GM18909 (cell line): ENCODE results near the gene FGR.
A peak's percentile ranks its signal among the peaks of the same experiment; 100 is the strongest.
"Not testable (repeated sequence)": the region's sequence is repeated elsewhere in the genome, so short reads cannot be mapped to it uniquely, and the experiment has no call there.

Experiments
- ATAC-seq: cut with Tn5 transposase; IDR thresholded peaks from one replicate; pipeline ENCODE4 v1.9.1; 2021; ENCODE audit warnings: mild to moderate bottlenecking; ENCODE audit not compliant: unreplicated experiment, poor library complexity

Gene FGR

DNA sequence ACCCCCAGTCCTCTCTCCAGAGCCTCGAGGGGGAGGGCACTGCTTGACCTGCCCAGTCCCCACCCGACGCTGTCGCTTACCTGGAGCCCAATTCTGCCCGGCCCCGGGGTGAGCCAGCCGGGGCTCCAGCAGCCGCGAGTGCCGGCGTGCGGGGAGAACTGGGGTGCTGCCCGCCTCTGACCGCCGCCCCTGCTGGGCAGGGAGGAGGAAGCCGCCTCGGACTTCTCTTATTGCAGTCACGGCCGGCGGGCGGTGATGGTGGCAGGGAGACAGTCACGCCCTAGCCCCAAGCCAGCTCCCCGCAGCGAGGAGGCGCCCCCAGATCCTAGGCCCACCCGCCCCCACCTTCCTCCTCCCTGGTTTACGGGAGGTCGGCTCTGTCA is at the start of gene FGR:
Gene FGR (minus strand): TSS at position 201 of the 383 bp plus-strand sequence. CDS start 11,269 bp downstream, outside the sequence.
- no peak for ATAC-seq

DNA sequence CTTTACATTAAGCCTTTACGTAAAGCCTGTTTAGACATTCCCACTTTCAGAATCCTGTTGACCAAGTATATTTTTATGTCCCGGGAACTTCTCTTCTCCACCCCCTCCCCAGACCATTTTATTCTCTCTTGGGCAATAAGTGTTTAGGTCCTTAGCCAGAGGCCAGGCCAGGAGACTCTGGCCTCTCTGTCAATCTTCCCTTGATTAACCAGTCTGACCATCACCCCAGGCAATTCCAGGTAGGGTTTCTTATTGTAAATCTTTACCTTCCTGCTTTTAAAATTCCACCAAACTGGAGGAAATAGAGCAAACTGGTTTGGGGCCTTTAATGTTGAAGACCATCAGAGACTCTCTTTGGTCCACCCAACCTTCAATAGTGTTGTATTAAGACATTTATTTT is 49.2 kb upstream of the FGR start:
- ATAC-seq: no peak

DNA sequence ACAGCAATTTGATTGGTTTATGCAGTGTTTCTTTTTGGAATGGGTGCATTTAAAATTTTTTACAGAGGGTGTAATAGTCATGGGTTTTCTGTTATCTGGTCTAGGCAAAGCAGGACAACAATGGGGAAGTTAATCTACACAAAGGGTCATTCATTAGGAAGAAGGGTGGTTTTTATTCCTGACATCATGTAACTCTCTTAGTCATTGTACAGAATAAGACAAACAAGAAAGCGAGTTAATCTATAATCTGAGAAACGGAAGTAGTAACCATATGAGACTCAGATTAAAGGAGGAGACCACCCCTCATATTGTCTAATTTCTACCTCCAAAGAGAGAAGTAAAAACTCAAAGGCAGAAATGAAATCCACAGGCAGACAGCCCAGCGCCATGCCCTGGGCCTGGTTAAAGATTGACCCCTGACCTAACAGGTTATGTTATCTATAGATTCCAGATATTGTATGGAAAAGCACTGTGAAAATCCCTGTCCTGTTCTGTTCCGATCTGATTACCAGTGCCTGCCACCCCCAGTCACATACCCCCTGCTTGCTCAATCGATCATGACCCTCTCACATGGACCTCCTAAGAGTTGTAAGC is 47.5 kb upstream of the FGR start:
- no peak for ATAC-seq

DNA sequence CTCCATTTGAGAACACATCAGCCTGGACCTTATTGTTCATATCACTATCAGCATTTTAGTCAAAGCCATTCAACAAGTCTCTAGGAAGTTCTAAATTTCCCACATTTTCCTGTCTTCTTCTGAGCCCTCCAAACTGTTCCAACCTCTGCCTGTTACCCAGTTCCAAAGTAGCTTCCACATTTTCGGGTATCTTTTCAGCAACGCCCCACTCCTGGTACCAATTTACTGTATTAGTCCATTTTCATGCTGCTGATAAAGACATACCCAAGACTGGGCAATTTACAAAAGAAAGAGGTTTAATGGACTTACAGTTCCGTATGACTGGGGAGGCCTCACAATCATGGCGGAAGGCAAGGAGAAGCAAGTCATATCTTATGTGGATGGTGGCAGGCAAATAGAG is 46.6 kb upstream of the FGR start:
- not testable (repeated sequence) for ATAC-seq

DNA sequence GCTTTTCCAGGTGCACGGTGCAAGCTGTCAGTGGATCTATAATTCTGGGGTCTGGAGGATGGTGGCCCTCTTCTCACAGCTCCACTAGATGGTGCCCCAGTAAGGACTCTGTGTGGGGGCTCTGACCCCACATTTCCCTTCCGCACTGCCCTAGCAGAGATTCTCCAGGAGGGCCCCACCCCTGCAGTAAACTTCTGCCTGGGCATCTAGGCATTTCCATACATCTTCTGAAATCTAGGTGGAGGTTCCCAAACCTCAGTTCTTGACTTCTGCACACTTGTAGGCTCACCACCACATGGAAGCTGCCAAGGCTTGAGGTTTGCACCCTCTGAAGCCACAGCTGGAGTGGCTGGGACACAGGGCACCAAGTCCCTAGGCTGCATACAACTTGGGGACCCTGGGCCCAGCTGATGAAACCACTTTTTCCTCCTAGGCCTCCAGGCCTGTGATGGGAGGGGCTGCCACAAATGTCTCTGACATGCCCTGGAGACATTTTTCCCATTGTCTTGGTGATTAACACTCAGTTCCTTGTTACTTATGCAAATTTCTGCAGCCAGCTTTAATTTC is 45.3 kb upstream of the FGR start:
- not testable (repeated sequence) for ATAC-seq

DNA sequence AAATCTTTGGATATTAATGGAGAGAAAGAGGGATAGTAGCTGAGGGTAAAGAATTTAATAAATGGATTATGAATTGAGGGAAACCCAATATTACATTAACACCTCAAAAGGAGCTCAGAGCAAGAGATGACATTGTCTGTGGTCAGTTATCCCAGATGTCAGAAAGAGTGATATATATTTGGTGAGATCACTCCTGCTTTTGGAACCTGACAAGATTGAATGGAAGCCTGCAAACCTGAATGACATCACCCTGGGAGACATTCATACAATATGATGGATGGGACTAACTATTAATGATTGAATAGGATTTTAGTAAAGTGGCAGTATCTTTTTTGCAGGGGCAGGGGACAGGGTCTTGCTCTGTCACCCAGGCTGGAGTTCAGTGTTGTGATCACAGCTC is 43.8 kb upstream of the FGR start:
- ATAC-seq: no peak

DNA sequence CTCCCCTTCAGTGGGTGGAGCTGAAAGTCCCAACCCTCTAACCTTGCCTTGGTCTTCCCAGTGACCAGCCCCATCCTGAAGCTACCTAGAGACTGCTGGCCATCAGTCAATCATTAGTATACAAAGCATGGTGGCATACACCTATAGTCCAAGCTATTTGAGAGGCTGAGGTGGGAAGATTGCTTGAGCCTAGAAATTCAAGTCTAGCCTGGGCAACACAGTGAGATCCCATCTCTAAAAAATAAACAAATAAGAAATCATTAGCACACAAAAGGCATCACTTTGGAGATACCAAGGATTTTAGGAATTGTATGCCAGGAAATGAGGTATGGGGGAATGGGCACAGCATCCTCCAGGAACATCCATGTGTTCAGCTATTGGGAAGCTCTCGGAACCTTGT is 41.4 kb upstream of the FGR start:
- no peak for ATAC-seq

DNA sequence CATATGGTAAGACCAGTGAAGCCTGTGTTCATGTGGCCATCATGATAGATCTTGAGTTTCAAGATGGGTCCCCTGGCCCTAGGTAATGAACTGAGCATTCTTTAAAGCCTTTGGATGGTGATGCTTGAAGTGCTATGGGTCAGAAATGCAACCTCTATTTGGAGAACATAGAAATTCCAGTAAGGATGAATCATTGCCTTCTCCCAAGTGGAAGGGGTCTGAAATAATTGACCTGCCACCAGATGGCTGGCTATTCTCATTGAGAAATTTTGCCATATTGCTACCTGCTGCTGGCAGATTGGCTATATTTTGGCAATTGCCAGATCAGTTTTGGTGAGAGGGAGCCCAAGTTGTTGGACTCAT is 37.7 kb upstream of the FGR start:
- no peak for ATAC-seq

DNA sequence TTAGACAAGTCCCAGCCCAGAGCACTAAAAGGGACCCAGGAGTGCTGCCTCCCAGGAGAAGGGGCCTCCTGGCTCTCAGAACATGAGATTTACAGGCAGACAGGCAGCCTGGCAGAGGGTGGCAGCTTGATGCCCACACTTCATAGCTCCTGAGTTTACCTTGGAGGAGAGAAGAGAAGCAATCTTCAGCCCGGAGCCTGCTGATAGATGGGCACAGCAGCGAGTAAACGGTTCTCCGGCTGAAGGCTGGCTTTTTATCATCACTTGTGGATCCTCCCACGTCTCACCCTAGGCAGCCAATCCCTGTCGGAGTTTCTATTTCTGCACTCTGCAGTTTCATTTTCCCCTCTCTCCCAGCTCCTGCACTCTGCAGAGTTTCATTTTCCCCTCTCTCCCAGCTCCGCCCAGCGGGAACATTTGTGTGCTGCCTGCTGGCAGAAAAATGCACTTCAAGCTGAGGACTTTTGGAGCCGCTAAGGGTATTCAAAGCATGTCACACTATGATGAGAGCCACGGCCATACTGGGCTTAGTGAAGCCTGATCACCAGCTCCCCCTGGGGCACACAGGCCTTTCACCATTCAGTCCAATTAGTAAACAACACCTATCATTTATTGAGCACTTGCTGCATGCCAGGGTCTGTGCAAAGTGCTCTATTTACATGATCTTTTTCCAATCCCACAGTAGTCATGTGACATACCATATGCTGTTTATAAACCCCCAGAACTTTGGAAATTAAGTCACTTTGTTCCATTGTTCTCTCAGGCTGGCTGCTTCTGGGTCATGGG is 37.2 kb upstream of the FGR start, which contains the start of gene IFI6:
Gene IFI6 (minus strand): TSS at position 229 of the 786 bp plus-strand sequence. CDS start 2,878 bp downstream, outside the sequence.
- peak; percentile 86 for ATAC-seq

DNA sequence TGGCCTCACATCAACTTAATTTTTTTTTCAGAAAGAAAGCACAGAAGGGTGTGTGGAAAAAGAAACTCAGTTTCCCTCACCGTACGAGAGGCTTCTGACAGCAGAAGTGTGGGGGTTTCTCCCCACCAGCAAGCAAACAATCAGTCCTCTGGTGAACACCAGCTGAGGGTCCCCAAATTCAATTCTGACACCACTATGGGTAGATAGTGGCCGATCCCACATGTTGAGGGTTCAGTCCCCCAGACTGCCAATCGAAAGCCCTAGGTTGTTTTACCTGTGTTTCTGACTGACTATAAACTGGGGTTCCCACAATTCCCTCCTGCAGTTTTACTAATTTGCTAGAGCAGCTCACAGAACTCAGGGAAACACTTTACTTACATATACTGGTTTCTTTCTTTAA is 34.9 kb upstream of the FGR start:
- no peak for ATAC-seq

DNA sequence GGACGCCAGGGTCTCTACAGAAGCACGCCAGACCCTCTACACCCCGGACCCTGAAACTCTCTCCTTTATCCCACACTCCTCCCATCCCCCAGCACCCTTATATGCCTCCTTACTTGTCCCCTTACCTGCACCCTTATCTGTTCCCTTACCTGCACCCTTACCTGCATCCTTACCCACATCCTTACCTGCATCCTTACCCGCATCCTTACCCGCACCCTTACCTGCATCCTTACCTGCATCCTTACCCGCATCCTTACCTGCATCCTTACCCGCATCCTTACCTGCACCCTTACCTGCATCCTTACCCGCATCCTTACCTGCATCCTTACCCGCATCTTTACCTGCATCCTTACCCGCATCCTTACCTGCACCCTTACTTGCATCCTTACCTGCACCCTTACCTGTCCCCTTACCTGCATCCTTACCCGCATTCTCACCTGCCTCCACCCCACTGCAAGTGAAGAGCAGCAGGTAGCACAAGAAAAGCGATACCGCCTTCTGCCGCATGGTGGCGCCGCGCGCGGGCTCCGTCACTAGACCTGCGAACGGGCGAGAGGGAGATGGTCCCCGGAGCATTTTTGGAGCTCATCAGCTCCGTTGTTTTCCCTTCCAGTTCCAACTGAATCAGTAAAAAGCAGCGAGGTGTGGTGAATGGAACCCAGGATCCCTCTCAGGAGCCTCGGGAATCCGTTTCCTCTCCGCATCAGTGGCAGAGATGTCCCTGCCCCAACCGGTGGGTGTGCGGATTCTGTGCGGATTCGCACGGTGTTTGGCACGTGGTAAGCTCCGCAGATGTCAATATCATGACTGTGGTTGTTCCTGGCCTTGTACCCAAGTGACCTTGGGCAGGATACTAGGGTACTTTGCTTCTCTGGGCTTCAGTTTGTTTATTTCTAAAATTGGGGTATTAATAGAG is 34.1 kb upstream of the FGR start:
- no peak for ATAC-seq

DNA sequence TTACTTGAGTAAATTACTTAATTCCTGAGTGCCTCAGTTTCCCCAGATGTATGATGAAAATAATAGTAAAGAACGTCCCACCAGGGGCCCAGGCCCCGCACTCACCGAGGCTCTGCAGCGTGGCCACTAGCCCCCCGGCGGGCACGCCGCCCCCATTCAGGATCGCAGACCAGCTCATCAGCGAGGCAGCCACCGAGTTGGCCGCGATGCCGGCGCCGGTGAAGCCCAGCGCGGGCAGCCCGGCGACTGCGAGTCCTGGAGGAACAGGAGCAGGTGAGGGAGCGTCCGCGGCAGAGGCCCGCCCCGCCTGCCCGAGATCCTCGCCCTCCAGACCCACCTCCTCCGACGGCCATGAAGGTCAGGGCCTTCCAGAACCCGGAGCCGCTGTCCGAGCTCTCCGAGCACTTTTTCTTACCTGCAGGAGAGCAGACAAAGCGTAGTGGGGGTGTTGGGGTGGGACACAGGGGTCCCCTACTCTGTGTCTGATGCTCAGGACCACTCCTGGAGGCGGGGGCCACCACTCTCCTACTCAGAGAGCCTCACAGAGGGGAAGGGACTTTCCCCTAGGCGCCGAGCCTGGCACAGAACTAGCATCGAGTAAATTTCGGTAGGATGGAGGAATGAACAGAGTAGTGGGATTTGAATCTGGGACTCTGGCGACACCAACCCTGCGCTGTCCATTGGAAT is 33.3 kb upstream of the FGR start:
- ATAC-seq: no peak

DNA sequence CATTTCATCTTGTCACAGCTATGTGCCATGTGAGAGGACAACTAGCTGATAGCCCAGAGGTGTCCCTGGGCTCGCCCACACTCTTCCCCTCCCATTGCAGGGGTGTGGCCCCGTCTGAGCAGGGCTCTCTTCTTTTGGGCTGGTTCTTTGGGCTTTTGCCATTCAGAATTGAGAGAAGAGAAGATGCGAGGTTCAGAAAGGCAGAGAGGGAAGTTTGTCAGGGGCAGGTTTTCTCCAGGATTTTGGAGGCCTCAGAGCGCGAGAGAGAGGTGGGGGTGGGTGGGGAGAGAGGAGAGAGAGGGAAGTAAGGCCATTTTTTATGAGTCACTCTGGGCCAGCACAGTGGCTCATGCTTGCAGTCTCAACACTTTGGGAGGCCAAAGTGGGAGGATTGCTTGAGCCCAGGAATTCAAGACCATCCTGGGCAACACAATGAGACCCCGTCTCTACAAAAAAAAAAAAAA is 31.8 kb upstream of the FGR start:
- ATAC-seq: no peak

DNA sequence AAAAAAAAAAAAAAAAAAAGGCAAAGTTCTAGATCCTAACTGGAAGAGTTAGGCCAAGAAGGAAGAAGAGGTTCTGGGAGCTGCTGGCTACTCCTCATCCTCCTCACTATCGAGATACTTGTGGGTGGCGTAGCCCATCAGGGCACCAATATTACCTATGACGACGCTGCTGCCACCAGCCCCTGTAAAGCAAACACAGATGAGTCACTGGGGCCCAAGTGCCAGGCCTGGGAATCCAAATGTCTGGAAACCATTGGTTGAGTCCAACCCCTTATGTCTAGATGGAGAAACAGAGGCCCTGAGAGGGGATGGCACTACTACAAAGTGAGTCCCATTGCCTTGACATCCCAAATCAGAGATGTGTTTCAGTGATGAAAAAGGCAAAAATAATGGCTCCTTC is 31.3 kb upstream of the FGR start:
- ATAC-seq: no peak

DNA sequence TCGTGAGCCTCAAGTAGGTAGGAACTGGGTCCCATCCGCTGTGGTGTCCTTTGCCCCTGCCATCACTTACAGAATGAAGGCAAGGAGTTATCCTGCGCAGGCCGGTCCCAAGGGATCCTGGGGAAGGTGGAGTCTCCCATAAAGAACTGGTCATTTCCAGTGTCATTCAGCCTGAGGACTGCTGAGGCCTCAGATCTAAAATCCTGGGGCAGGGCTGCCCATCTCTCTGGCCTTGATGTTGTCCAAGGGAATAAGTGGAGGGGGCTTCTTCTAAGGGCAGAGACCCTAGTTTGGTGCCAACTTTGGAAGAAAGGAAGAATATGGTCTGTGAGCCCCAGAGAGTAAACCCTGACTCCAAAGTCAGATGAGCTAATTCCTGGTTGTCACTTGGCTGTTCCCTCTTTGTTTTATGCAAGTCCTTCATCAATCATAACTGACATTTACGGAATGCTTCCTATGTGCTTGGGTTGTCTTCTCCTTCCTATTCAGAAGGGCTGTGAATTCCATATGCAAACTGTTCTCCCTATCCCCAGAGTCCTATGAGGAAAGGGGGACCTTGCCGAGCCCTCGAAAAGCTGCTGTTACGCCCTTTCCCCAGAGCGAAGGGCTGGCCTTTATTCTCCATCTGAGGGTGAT is 30.1 kb upstream of the FGR start:
- no peak for ATAC-seq

DNA sequence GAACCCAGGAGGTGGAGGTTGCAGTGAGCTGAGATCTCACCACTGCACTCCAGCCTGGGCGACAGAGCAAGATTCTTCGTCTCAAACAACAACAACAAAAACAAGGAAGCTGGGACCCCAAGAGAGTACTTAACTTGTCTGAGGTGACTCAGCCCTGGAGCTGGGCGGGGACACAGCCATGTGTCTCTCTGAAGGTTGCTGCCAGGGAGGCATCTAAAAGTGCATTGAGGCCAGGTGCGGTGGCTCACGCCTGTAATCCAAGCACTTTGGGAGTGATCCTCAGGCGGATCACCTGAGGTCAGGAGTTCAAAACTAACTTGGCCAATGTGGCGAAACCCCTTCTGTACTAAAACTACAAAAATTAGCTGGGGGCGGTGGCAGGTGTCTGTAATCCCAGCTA is 29.3 kb upstream of the FGR start:
- no peak for ATAC-seq

DNA sequence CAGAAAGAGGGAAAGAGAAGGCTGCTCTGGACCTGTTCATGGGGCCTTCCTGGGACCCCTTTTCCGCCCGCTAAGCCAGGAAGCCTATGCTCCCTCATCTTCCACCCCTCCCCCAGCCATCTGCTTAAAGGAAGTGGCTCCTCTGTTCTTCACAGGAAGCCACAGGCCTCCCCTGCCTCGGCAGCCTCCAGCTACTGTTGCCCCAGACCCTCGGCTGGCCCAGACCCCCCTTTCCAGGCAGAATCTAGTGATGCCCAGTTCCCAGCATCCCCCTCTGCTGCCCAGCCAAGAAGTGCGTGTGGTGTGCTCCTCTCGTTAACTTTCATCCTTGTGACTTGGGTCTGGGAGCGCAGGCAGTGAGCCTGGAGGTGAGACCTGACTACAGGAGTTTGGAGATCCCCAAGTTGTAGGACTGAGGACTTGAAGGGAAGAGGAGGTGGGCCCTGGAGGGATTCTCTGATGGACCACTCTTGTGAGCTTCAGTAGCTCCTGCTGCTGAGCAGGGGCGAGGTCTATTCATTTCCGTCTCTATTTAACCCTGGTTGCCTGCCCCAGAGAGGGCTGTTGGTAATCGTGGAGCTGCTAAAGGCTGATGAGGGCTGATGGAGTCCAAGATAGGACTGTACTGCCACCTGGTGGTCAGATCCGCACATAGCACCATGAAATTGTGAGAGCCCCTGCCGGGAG is 27.9 kb upstream of the FGR start:
- ATAC-seq: peak; percentile 44

DNA sequence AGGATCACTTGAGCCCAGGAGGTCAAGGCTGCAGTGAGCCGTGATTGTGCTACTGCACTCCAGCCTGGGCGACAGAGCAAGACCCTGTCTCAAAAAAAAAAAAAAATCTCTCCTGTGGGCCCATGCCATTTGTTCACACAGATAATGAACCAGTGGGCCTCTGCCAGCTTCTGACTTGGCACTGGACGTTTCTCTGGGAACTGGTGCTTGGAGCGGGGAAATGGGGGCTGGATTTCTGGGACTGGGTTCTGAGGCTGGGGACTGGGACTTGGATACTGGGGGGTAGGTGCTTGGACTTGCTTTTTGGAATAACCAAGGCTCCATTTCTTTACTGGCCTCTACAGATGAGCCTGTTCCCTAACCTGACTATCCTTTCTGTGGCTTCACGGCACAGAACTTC is 27.3 kb upstream of the FGR start:
- no peak for ATAC-seq
